GM12801 (cell line): ENCODE data around the gene MAP6.

Experiments used
- CTCF ChIP-seq: IDR thresholded peaks from one replicate; pipeline ENCODE4 v1.5.1; 2011; ENCODE audit warnings: control low read depth; ENCODE audit not compliant: insufficient read length; ENCODE audit errors: extremely low read depth

Gene MAP6

GRCh38 chr11:75596914-75597313 is 71.9 kb downstream of the MAP6 start:
- no peak for TF ChIP-seq CTCF

GRCh38 chr11:75595429-75595828 is 73.4 kb downstream of the MAP6 start:
- TF ChIP-seq CTCF: no peak

GRCh38 chr11:75594211-75594610 is 74.6 kb downstream of the MAP6 start:
- no peak for TF ChIP-seq CTCF

- no peak for TF ChIP-seq CTCF
Observed at GRCh38 chr11:75593286-75593915, 75.4 kb downstream of the MAP6 start.

GRCh38 chr11:75592715-75593114 is 76.1 kb downstream of the MAP6 start:
- TF ChIP-seq CTCF: no peak

GRCh38 chr11:75591966-75592365 is 76.9 kb downstream of the MAP6 start:
- TF ChIP-seq CTCF: no peak

GRCh38 chr11:75591371-75591770 is 77.5 kb downstream of the MAP6 start:
- no peak for TF ChIP-seq CTCF
